ENCODE results near the gene SRSF7. TPM values are rescaled to one million over a fixed set of nuclear protein-coding genes. Genes with fewer than 3 reads are reported as not detected.

SRSF7 gene
- total and polyA plus RNA-seq, 11 donors: 28.1 to 101 (median 43.9) TPM

DNA sequence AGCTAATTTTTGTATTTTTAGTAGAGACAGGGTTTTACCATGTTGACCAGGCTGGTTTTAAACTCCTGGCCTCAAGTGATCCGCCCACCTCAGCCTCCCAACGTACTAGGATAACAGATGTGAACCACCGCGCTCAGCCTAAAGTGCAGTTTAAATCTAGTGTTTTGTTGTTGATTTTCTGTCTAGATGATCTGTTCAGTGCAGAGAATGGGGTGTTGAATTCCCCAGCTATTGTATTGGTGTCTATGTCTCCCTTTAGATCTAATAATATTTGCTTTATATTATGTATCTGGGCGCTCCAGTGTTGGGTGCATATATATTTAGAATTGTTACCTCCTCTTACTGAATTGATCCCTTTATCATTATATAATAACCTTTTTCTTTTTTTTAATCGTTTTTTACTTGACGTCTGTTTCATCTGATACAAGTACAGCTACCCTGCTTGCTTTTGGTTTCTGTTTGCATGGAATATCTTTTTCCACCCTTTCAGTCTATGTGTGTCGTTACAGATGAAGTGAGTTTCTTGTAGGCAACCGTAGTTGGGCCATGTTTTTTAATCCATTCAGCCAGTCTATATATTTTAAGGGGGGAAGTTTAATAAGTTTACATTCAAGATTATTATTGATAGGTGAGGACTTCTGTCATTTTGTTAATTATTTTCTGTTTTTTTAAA is 50.9 kb downstream of the SRSF7 start:
- no peak for ATAC-seq

GRCh38 chr2:38698467-38699003 is 52.6 kb downstream of the SRSF7 start:
- Histone ChIP-seq H3K4me1 (peaks cover 0 to 28% (median 0%) of the 10 kb centered on the region in 12 donors), H3K27me3 (no peaks in the 10 kb centered on the region), H3K36me3 (peaks cover 0 to 6% (median 0%) of the 10 kb centered on the region in 9 donors), H3K27ac (peak overlapping the region in 1 of 12 donors; percentile 64), H3K4me3 (no peak overlapping the region), H3K9me3 (peaks cover 0 to 12% (median 2%) of the 10 kb centered on the region in 12 donors)
- DNase-seq: no peak
- peak in 3 of 4 donors; percentile 15 to 53 (median 36) for ATAC-seq
- TF ChIP-seq, protein P1, sequence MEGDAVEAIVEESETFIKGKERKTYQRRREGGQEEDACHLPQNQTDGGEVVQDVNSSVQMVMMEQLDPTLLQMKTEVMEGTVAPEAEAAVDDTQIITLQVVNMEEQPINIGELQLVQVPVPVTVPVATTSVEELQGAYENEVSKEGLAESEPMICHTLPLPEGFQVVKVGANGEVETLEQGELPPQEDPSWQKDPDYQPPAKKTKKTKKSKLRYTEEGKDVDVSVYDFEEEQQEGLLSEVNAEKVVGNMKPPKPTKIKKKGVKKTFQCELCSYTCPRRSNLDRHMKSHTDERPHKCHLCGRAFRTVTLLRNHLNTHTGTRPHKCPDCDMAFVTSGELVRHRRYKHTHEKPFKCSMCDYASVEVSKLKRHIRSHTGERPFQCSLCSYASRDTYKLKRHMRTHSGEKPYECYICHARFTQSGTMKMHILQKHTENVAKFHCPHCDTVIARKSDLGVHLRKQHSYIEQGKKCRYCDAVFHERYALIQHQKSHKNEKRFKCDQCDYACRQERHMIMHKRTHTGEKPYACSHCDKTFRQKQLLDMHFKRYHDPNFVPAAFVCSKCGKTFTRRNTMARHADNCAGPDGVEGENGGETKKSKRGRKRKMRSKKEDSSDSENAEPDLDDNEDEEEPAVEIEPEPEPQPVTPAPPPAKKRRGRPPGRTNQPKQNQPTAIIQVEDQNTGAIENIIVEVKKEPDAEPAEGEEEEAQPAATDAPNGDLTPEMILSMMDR (IDR thresholded peaks at IDR 0.05): no peak
- TF ChIP-seq POLR2A (IDR thresholded peaks at IDR 0.05): no peak
- WGBS, 4 donors: 91 to 98% (median 92%) methylated on average over 5 of the region's 5 CpGs
- intact Hi-C loops (cut with DNase I): no loop called here

More for the DNA sequence above, 50.9 kb downstream of the SRSF7 start:
- DNase-seq: no peak
- no peaks in the 10 kb centered on the region for H3K27me3 ChIP-seq
- H3K36me3 ChIP-seq: peaks cover 0 to 3% (median 0%) of the 10 kb centered on the region in 9 donors
- H3K27ac ChIP-seq: peak overlapping the region in 1 of 12 donors; percentile 61
- H3K4me3 ChIP-seq: no peak overlapping the region
- H3K9me3 ChIP-seq: peaks cover 0 to 12% (median 2%) of the 10 kb centered on the region in 12 donors
- intact Hi-C loops (cut with DNase I): no loop called here
- TF ChIP-seq, protein P1 (IDR thresholded peaks at IDR 0.05): no peak
- TF ChIP-seq POLR2A (IDR thresholded peaks at IDR 0.05): no peak
- 93 to 95% (median 94%) methylated on average over 9 of the region's 9 CpGs for WGBS, 4 donors
- H3K4me1 ChIP-seq: peaks cover 0 to 17% (median 0%) of the 10 kb centered on the region in 12 donors

DNA sequence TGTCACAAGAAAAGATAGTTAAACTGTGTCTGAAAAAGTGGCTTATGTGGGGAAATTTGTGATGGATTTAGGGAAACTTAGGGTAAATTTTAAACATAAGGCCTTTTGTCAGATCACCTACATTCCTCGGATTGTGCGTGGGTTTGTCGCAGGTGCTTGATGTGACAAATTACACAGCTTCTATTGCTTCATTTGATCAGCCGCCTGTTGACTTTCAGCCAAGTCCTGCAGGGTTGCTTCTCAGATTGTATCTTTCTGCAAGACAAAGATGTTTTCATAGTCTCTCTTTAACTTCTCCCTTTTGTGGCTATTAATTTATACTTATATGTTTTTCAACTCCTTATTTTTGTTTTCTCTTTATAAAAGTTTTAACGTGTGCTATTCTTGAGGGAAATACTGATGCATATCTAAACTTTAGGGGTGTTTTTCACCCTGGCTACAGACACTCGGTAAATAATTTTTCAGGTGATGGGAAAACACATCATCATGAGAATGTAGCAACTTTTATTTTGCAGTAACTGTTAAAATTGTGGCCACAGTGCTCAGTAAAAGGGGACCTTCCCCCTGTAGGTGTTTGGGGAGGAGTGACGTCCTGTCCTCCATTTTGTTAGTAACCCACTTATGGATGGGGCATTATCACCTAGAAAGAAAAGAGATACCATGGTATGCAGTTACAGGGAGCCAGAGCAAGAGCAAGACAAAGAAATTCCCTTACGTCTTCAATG is 53.9 kb downstream of the SRSF7 start:
- intact Hi-C loops (cut with DNase I): no loop called here
- Histone ChIP-seq H3K27ac (peak overlapping the region in 1 of 12 donors; percentile 64), H3K4me1 (peaks cover 0 to 38% (median 0%) of the 10 kb centered on the region in 12 donors), H3K4me3 (no peak overlapping the region), H3K9me3 (peaks cover 0 to 12% (median 2%) of the 10 kb centered on the region in 12 donors), H3K36me3 (peaks cover 0 to 8% (median 0%) of the 10 kb centered on the region in 9 donors), H3K27me3 (no peaks in the 10 kb centered on the region)
- ATAC-seq (no peak), DNase-seq (no peak)
- 89 to 95% (median 93%) methylated on average over 8 of the region's 8 CpGs for WGBS, 4 donors
- TF ChIP-seq POLR2A (IDR thresholded peaks at IDR 0.05): no peak
- TF ChIP-seq, protein P1 (IDR thresholded peaks at IDR 0.05): no peak

Other genes starting within 250 kb of the SRSF7 start
- 10 to 100 TPM; 12.1 to 33.2 (median 23.5) TPM for gene HNRNPLL, start 148.4 kb downstream of the SRSF7 start, total RNA-seq
- gene HNRNPLL, start 148.4 kb downstream of the SRSF7 start, polyA plus RNA-seq: 10 to 100 TPM in 1 of 2 donors, 1 to 10 TPM in 1; 6.9 to 22.8 TPM
- gene GALM, start 85.2 kb downstream of the SRSF7 start, total RNA-seq: 10 to 100 TPM in 8 of 9 donors, 1 to 10 TPM in 1; 6.3 to 25.3 (median 11.9) TPM
- gene GALM, start 85.2 kb downstream of the SRSF7 start, polyA plus RNA-seq: 1 to 10 TPM; 8.2 to 9.9 TPM
- 1 to 10 TPM; 4.0 to 9.8 (median 7.2) TPM for gene GEMIN6, start 26.8 kb upstream of the SRSF7 start, total RNA-seq
- 1 to 10 TPM; 6.8 to 9.0 TPM for gene GEMIN6, start 26.8 kb upstream of the SRSF7 start, polyA plus RNA-seq
- 10 to 100 TPM in 3 of 9 donors, 1 to 10 TPM in 6; 5.6 to 15.0 (median 9.6) TPM for gene DHX57, start 124.6 kb upstream of the SRSF7 start, total RNA-seq
- gene DHX57, start 124.6 kb upstream of the SRSF7 start, polyA plus RNA-seq: 1 to 10 TPM; 4.1 to 7.5 TPM
- gene MORN2, start 124.6 kb upstream of the SRSF7 start, total RNA-seq: 10 to 100 TPM; 10.5 to 27.6 (median 18.7) TPM
- gene MORN2, start 124.6 kb upstream of the SRSF7 start, polyA plus RNA-seq: 10 to 100 TPM; 38.6 to 39.8 TPM
- 1 to 10 TPM in 1 of 9 donors, under 1 TPM in 7, not detected in 1; 0.22 to 2.5 (median 0.35) TPM for gene ARHGEF33, start 138.5 kb upstream of the SRSF7 start, total RNA-seq
- under 1 TPM; 0.18 to 0.30 TPM for gene ARHGEF33, start 138.5 kb upstream of the SRSF7 start, polyA plus RNA-seq